HG03064 (cell line): ENCODE measurements around the gene HOTAIR.

Experiments used
- ATAC-seq: cut with Tn5 transposase; IDR thresholded peaks from one replicate; pipeline ENCODE4 v1.9.1; 2021; ENCODE audit warnings: low read depth; ENCODE audit not compliant: unreplicated experiment

The HOTAIR gene

DNA sequence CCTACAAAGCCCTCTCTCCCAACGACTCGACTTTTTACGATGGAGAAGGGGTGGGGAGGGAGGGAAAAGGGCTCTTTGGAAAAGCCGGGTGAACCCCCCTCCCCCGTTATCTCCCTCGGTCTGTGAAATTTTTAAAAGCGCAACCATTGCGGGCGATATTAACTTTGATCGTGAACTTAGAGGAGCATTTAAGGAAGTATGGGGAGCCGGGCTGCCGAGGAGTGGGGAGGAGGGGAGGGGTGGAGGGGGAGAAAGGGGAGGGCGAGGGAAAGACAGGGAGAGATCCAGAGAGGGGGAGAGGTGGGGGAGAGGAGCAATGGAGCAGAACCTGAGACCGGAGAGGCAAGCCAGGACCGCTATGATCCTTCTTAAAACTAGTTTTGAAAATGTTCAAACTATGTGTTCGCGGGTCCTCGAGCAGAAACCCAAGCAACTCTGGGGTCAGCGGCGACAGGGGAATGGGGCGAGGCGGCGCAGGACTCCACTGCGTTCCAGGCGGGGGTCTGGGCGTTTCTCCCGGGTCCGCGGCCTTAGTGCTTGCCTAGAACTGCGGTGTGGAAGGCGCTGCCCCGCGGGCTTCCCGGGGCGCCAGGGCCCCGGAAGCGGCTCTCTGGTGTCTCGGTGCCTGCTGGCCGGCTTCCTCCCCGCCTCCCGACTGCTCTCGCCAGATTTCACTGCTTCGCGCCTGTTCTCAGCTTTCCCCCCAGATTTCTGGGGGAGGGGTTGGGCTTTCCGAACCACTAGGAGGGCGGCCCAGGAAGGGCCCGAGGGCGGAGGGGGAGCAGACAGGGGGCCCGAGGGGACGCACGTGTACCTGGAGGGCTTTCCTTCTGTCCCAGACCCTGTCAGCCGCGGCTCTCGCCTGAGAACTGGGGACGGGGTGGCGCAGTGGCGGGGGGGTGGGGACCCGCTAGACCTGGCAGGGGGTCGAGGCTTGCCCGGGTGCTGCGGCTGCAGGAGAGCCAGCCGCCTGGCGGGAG lies at the start of gene HOTAIR:
Gene HOTAIR, minus strand, starts transcription at position 871 of the 980 bp plus-strand sequence.
- ATAC-seq: no peak

DNA sequence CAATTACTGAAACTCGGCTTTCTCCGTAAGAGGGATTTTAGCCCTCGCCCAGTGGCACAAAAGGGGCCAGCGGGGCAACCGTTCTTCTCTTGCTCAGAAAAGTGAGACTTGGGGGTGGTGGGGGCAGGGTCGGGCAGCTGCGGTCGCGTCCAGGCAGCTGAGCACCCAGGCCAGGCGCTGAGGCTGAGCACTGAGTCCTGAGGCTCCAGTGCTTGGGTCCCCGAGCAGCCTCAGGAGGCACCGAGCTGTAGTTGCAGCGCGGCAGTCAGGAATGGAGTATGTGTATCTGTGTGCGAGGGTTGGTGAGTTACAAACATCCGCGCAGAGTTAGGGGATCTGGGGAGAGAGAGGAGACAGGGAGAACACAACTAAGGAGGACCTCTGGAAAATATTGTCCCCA lies 49.4 kb upstream of the HOTAIR start:
- ATAC-seq: no peak

DNA sequence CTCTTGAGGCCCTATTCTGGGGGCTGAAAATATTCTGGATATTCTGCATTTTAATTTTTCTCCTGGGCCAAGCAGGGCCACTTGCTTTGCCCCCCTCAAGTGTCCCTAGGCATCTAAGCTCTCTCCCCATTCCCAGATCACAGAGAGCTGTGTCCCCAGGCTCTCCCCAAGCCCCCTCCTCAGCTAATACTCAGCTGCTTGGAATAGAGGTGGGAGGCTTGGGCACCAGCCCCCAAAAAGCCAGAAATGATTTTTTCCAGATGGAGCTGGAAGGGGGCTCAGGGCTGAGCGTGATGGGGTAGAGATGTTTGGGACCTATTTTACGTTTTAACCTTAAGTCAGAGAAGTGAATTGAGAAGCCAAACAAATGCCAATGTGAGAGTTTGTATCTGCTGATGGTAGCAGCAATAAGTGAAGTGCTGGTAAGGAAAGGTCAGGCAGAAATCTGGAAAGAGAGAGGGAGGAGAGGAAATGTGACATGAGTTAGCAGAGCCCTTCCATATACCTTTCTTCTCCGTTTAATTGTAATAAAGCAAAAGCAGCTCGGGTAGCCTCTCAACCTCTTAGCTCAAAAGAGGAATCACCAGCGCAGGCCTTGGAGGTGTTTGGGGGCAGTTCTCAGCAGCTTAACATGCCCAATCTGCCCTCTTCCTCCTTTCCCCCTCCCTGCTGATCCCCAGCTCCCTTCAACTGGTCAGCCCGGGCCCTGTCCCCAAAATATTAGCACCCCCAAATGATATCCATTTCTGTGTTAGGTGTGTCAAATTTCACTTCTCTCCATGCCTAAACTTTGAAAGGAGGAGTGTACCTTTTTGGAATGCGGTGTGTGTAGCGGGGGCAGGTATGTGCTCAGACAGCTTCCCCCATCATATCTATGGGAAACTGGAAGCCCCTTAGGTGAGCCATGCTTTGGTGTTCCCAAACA lies 48.5 kb upstream of the HOTAIR start:
- ATAC-seq: no peak

DNA sequence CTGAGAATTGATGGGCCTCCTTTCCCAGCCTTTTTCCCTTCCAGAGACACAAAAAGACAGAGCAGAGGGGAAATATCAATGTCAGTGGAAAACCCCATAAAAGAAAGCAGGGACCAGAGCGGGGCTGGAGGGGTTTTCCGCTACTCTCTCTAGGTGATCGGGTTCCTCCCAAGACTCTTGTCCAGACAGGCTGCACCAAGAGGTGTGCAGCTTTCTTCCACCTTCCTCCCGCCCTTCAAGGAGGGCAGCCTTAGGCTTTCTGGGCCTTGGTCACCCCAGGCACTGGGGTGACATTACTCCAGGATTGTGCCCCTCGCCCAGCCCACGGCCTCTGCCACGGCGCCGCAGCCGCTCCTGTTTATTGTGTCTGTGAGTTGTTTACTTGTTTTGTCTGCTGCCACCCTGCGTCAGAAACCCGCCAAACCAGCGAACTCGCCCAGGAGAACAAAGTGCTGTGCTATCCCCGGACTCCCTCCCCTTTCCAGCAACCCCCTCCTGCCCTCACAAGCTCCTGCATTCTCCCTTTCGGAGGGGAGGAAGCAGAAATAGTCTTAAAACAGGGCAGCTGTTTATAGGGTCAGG lies 46.8 kb upstream of the HOTAIR start:
- ATAC-seq: no peak

DNA sequence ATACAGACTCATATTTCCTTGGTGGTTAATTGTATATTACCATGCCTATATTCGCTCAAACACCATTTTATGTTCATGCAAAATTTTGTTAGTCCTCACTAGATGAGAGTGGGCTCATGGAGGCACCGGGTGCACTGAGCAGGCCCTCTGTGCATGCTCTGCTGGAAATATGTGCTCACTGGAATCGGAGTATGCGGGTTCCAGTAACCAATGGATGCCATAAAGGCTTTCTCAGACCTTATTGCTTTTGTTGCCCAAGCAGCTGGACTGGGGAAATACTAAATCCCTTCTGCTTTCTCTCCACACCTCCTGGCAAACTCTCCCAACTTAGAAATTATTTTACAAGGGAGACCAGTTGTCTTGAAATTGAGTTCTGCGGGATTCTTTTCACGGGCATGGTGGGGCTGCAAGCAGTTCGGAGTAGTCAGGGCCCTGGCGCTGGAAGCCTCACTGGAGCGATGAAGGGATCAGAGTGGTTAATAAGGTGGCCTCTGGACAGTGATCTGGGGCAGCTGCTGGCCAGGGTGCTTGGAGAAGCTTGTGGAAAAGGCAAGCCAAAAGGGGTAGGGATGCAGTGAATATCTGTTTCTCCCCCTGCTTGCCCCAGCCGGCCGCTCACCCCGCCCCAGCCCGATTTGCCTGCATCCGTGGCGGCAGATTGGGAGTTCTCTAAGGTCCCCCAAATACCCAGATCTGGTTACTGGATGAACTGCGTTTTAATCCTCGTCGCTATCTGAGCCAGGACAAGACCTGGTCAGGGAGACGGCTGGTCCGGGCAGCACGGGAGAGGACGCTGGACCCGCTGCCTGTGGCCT lies 46.0 kb upstream of the HOTAIR start:
- ATAC-seq: no peak

DNA sequence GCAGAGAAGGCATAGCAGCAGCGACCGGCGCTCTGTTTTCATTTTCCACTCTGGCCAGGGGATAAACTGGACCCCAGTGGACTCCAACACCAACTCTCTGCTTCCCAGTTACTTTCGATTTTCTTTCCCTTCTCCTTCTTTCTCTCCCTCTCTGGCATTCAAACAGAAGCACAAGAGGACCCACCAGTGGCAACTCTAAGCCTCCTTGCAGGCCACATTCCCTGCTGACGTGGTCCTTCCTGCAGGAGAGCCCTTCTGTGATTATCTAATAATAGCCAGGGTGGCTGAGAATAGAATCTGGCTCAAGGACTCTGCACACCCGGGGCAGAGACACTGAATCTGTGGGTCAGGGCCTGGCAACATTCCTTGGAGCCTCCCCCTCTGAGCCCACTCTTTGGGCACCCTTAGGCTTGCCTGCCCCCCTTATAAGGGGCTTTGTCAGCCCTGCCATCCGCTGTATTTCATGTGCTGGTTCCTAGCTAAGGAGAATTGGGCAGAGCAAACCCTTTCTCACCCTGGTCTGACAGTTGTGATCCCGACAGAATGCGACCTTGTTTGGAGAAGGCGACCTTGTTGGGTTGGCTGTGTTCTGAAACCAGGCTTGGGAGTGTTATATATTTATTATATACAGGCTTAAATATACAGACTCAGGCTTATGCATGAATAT lies 45.3 kb upstream of the HOTAIR start:
- no peak for ATAC-seq

DNA sequence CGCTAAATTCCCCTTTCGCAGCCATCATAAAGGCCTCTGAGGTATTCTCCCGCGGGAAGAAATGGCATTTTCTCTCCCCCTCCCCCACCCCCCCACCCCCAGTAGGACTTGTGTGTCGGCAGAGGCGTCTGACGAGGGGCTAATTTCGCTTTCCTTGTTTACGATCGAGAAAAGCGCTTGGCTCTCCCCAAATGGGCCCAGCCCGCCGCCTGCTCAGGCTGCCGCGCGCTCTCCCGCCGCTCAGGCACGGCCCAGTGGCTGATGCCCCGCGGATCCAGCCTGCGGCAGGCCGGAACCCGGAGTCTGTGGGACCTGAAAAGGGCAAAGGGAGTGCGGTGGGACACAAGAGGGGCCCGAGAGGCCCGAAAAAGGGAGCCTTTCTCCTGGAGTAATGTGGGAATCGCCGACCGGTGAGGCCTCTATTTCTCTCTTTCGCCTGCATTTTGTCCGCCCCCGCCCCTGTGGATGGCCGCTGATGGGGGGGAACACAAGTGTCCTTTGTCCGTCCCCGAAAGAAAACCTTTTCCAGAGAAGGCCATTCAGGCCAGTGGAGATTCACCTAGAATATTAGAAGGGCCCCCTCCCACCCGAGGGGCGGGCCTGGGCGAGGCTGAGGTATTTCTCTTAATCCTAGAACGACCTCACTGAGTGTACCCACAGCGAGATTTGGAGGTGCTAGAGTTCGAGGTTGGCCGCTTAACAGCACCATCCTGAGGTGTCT lies 44.5 kb upstream of the HOTAIR start:
- ATAC-seq: no peak

DNA sequence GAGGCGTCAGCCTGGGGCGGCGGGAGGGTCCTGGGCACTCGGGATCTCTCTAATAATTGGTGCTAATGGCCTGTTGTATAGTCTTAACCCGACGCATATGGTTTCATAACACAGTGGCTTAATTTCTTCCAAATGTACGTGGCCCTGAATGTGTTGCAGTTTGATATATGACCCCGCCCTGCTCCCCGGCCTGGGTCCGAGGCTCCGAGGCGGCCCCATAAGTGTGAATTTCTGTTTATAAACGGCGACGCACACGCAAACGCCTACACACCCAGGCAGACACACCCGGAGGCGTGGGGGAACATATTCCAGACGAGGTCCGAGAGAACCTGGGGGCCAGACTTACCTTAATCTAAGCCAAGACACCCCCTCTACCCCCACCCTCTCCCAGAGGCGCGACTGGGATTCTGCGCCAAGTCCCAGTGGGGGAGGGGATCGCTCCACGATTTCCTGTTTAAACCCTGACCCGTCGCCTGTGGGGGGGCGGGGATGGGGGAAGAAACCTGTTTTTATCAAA lies 43.8 kb upstream of the HOTAIR start:
- no peak for ATAC-seq

DNA sequence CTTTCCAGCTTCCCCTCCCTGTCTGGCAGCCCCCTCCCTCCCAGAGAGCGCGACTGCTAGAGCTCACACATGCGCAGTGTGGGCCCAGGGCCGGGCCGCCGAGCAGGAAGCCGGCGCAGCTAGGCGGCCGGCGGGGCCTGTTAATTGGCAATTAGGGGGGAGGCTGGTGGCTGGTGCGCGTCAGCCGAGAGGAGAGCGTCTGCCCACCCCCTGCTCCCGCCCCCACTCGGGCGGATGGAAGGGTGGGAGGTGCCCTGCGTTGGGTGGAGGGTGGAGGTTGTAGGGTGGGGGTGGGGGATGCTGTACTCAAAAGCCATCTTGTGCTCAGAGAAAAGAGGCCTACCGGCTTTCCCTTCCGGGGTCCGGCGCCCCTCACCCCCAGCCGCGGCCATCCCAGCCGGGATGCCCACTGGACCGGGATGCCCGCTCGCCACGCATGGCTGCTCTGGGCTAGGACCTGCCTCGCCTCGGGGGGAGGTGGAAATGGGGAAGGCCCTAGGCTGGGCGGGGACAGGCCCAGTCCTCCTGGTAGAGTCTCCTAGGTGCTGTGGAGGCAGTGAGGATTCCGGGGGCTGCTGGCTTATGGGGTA lies 43.2 kb upstream of the HOTAIR start:
- ATAC-seq: peak; percentile 65

DNA sequence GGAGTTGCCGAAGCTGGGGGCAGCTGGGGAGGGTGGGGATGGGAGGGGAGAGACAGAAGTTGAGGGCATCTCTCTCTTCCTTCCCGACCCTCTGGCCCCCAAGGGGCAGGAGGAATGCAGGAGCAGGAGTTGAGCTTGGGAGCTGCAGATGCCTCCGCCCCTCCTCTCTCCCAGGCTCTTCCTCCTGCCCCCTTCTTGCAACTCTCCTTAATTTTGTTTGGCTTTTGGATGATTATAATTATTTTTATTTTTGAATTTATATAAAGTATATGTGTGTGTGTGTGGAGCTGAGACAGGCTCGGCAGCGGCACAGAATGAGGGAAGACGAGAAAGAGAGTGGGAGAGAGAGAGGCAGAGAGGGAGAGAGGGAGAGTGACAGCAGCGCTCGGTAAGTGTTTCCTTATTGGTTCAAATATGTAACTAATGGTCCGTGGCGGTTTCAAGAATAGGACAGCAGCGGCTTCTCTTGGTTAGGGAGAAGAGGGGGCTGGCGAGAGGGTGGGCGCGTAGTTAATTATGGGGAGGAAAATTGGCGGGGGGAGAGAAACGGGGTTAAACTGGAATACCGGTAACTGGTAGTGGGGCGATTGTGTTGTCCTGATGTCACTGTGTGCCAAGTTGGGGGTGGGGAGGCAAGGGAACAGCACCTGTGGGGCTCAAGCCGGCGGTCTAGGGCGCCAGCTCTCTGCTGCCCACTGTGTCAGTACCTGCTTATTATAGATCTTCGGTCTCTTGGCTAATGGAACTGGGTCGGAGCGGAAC lies 42.5 kb upstream of the HOTAIR start:
- ATAC-seq: peak; percentile 9

DNA sequence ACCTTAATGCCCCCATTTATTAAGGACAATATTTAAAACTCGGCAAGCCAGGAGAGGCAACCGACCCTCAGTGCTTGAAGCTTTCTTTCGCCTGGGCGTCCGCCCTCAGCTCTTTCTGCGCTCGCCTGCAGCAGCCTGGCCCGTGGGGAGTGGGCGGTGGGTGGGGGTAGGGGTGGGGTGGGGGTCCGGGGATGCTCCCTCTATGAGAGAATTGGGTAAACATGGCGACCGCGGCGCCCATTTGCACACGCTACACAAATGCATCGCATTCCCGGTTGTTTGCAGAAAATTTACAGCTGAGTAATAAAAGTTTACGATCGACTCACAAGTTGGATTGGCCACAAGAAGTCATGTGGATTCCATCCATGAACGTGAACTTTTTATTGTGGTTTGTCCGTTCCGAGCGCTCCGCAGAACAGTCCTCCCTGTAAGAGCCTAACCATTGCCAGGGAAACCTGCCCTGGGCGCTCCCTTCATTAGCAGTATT lies 41.8 kb upstream of the HOTAIR start:
- no peak for ATAC-seq

DNA sequence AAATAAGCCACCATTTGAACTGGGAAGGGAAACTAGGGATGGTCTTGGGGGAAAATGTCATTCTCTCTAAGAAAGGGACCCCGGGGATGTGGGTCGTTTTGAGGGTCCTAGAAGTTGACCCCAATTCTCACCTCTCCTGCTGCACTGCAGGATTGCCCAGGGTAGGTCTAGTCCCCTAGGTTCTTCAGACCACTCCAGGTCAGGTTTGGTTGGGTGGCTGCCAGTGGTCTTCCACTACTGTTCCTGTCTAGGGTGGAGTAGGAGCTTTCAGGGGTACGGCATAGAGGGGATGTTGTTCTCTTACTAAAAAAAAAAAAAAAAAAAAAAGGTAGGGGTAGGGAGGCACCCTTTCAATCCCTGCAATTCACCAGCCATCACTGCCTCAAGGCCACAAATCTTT lies 41.3 kb upstream of the HOTAIR start:
- ATAC-seq: no peak

DNA sequence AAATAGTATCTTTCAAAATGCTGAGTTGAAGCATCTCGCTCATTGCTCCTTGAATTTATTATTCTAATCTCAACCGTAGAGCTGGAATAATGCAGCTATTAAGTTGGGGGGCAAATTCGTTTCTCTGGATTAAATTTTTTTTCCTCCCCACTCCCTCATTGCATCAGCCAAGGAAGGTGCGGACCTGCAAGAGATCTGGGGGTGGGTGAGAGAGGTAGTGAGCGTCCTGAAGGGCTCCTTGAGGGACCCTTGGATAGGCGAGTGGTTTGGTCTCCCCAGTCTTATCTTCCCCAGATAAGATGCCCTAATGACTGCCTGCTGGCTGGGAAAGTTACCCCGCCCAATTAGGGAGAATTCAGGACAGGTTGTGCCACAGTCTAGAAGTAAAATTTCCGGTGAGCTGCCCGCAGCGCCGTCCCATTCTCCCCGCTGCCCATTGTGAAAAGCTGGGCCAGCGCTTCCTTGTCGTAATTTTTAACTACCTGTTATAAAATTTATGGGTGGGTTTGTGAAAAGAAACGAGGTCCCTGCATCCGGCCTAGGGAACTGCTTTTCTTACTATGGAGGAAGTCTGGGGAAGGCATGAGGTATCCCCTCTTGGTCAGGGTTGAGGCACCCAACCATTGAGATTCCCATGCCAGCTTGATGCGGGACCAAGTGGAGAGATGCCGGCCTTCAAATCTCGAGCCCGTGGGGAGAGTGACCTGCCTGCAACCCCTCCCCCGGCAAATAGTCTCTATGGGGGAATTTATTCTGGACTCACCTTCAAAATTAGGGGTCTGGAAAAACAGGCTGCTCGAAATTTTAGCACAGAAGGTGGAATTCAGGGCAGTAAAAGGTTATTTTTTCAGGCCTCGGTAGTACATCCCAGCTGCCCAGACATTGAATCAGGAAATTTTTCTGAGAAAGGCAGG lies 40.5 kb upstream of the HOTAIR start:
- ATAC-seq: no peak

DNA sequence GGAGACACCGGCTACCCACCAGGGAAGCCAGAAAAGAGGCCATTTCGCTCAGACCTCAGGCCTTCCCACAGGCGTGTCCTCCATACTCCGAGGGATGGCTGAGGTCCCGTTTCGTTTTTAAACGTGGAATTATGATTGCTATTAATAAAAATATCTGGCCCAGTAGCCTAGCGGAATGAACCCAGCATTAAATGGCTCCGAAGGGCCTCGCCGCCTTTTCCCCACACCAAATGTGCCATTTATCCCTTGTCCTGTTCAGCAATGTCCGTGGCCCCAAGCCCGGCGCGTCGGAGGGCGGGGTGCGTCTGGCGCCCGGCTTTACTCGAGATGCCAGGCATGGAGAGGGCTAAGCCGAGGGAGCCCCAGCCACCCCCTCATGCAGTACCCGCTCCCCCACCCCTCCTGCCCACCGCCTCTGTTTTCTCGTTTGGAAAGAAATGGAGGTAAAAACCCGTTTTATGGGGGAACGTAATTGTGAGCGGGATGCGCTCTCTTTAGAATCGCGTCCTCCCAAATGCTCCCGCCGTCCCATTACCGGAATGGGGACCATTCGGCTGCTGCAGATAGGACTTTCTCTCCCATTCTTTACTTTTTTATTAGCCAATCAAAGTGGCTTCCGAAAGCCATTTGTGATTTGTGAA lies 39.7 kb upstream of the HOTAIR start:
- no peak for ATAC-seq

DNA sequence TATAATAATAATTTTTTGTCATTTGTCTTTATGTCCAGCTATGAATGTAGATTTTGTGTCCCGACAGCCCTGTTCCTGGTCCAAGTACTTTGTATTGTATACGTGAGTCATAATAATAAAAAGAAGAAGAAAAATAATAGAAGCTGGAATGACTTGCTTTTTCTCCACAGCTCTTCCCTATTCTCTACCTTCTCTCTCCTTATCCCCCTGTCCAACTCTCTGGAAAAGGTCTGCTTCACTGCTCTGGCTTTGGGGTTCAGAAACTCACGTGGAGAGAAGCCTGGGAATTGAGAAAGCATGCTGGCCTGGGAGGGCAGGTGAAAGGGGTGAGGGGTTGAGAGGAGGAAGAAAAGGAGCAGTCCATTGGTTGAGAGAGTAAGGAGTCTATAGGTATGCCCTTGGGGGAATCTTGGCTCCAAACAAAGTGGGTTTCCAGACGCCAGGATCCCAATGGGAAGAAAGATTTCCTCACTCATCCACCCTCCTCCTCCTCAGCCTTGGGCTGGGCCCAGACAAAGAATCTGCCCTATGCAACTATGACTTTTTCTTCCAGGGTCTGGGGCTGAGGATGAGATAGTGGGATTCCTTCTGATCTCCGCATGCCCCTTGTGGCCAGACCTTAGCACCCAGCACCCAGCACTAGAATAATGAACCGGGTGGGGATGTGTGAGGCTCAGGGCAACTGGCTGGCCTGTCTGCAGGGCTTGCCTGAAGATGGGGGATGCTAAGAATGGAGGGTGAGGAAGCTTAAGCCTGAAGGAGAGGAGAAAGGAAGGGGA lies 38.1 kb upstream of the HOTAIR start:
- no peak for ATAC-seq
